Stimulated activated CD8-positive, alpha-beta memory T cell treated with anti-CD3 and anti-CD28 coated beads, Interleukin-2, amount 100 ng/mL, for 1 hour (primary cell): ENCODE data around the gene CDH5.

Experiments used
- DNase-seq, 2 donors: peaks; one replicate each; pipeline ENCODE4 v3.0.0-alpha.2; 2020; ENCODE audit warnings: low read depth in 2 of 2

Gene CDH5

GRCh38 chr16:66354034-66354909 lies 12.2 kb upstream of the CDH5 start:
- no peak for DNase-seq

GRCh38 chr16:66355526-66355925 lies 11.0 kb upstream of the CDH5 start:
- no peak for DNase-seq

- DNase-seq, result peak in 1 of 2 donors; percentile 2
These were observed 9.0 kb upstream of the CDH5 start for GRCh38 chr16:66357523-66357928.

GRCh38 chr16:66358231-66358630 lies 8.3 kb upstream of the CDH5 start:
- no peak for DNase-seq

- no peak for DNase-seq
These were observed 7.5 kb upstream of the CDH5 start for GRCh38 chr16:66359012-66359411.

GRCh38 chr16:66359811-66360608 lies 6.5 kb upstream of the CDH5 start:
- DNase-seq, result no peak

GRCh38 chr16:66360624-66361324 lies 5.7 kb upstream of the CDH5 start:
- DNase-seq, result no peak

GRCh38 chr16:66361604-66362135 lies 4.8 kb upstream of the CDH5 start:
- DNase-seq, result no peak

- DNase-seq, result no peak
These were observed 3.2 kb upstream of the CDH5 start for GRCh38 chr16:66363211-66363777.

GRCh38 chr16:66364117-66364958 lies 2.2 kb upstream of the CDH5 start:
- no peak for DNase-seq

GRCh38 chr16:66364959-66365306 lies 1.6 kb upstream of the CDH5 start:
- no peak for DNase-seq

- no peak for DNase-seq
These were observed 840 bp upstream of the CDH5 start for GRCh38 chr16:66365651-66366050.

GRCh38 chr16:66367968-66368891 lies 1.7 kb downstream of the CDH5 start:
- DNase-seq, result no peak

GRCh38 chr16:66369055-66369592 lies 2.6 kb downstream of the CDH5 start:
- no peak for DNase-seq

GRCh38 chr16:66370786-66371684 lies 4.5 kb downstream of the CDH5 start:
- DNase-seq, result no peak

GRCh38 chr16:66372078-66372897 lies 5.8 kb downstream of the CDH5 start:
- no peak for DNase-seq

GRCh38 chr16:66372898-66373155 lies 6.3 kb downstream of the CDH5 start:
- DNase-seq, result no peak

GRCh38 chr16:66373667-66374066 lies 7.2 kb downstream of the CDH5 start:
- no peak for DNase-seq
